Superior temporal gyrus (tissue), 1 donor: ENCODE data around the gene SPTY2D1.
"Not testable (repeated sequence)": the region's sequence is repeated elsewhere in the genome, so short reads cannot be mapped to it uniquely, and the experiment has no call there.

Experiments used
- DNase-seq: peaks from one replicate; pipeline ENCODE4 v3.0.0-alpha.2; 2016; ENCODE audit errors: extremely low spot score

SPTY2D1 gene

DNA sequence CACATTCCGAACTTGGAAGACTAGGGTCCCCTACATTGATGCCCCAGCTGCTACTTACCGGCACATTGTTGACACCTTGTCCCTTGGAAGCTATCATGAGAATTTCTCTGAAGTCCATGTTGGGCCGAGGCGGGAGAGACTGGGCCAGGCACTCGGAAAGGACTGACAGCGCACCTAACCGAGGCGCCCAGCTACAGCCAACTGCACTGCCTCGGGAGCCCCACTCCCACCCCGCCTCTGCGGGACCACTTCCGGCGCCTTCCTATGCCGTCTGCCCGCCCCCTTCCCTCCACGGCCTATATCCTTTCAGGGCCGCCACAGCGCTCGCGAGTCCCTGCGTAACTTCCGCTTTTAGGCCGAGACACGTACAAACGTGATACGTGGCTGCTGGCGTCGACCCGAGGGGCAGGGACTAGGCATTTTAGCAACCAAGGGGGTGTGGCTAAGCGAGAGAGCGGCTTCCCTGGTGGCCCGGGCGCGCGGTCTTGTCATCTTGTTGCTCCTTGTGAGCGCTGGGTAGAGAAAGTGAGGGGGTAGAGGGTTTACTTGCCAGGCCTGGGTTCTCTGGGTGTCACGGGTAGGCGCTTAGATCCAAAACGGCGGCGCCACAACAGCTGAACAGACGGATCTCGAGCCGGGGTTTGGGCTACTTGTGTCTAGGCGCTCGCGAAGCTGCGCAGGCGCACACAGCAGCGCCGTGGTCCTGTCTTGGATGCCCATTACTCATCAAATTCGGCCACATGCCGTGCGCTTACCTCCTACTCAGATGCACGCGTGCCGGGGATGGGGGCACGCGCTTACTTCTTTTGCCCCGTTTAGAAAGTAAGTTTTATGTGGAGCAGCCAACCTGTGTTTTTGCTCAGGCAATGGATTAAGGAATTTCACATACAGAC, at the start of gene SPTY2D1:
Gene SPTY2D1, minus strand, starts transcription at position 203 of the 893 bp plus-strand sequence. Its CDS starts 85 bp downstream, at position 118.
- peak; percentile 99 for DNase-seq

- no peak for DNase-seq
Observed at GRCh38 chr11:18682466-18682865, 48.3 kb upstream of the SPTY2D1 start.

DNA sequence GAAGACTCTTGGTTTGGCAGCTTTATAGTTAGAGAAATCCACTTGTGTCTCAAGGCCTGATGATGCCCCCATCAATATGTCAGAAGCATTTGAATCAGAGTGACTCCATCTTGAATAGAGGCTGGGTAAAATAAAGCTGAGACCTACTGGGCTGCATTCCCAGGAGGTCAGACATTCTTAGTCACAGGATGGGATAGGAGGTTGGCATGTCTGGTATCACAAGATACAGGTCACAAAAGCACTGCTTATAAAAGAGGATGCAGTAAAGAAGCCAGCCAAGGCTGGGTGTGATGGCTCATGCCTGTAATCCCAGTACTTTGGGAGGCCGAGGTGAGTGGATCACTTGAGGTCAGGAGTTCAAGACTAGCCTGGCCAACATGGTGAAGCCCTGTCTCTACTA, 47.8 kb upstream of the SPTY2D1 start:
- not testable (repeated sequence) for DNase-seq

DNA sequence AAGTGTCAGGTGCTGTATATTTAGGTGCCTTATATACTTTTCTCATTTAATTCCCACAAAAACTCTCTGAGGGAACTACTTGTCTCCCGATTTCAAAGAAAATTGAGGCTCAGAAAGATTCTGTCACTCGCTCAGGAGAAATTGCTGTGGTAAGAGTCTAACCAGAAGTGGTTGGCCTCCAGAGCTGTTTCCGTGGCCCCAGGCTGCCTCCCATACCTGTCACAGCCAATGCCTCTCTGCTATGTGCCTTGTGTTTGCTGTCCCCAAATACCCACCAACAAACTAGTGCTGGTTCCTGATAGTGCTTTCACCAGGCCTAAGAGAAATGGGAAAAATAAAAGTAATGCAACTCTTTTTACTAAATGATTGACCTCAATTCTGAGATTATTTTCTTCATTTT, 43.4 kb upstream of the SPTY2D1 start:
- no peak for DNase-seq

DNA sequence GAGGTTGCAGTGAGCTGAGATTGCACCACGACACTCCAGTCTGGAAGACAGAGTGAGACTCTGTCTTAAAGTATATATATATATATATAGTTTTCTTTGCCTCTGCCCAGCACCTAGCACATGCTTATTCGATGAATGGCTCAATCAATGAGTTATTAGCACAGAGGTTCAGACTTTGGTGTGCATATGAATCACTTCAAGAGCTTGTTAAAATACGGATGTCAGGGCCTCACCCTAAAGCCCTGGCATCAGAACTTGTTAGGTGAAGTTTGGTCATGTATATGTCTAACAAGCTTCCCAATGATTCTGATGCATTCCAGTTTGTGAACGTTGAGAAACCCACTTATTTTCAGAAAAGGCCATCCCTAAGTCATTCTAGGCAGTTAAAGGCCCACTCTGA, 42.7 kb upstream of the SPTY2D1 start:
- DNase-seq, result no peak

GRCh38 chr11:18672209-18672608, 38.1 kb upstream of the SPTY2D1 start:
- not testable (repeated sequence) for DNase-seq

DNA sequence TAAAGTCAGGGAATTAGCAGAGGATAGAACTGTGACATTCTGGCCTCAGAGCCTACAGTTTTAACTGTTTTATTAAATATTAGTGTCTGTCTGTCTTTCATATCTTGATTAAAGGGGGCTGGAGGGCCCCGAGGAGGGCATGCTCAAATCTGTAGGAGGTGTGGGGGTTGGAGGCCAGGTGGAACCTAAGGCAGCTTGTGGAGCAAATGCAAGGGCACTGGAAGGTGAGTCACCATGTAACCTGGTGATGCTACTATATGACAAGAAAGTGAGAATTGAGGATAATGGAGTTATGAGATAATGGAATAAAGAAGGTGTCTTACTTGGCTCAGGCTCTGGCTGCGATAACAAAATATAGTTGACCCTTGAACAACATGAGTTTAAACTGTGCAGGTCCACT, 37.1 kb upstream of the SPTY2D1 start:
- DNase-seq, result no peak

DNA sequence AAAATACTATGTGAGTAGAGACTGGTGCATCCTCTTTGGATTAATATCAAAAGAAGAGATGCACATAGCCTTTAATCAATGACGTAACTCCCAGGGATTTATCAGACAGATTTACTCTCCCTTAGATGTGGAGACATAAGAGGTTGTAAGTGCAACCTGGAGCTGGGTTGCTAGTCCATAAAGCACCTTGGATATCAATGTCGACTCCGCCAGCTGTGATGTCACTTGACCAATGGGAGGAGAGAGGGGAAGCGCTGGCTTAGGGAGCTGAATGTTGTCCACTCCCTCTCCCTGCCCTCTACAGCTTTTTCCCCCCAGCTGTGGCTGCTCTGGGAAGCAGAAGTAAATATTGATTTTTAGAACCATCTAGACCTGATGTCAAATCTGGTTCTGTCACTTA, 35.6 kb upstream of the SPTY2D1 start:
- no peak for DNase-seq

- no peak for DNase-seq
Observed at GRCh38 chr11:18669219-18669596, 35.1 kb upstream of the SPTY2D1 start.

- no peak for DNase-seq
Observed at GRCh38 chr11:18668131-18668530, 34.0 kb upstream of the SPTY2D1 start.

GRCh38 chr11:18665353-18665872, 31.3 kb upstream of the SPTY2D1 start:
- not testable (repeated sequence) for DNase-seq

DNA sequence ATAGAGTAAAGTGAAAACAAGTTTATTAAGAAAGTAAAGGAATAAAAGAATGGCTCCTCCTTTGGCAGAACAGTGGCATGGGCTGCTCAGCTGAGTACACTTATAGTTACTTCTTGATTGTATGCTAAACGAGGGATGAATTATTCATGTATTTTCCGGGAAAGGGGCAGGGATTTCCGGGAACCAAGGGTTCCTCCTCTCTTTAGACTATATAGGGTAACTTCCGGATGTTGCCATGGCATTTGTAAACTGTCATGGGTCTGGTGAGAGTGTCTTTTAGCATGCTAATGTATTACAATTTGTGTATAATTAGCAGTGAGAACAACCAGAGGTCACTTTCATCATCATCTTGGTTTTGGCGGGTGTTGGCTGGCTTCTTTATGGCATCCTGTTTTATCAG, 23.5 kb upstream of the SPTY2D1 start:
- no peak for DNase-seq

DNA sequence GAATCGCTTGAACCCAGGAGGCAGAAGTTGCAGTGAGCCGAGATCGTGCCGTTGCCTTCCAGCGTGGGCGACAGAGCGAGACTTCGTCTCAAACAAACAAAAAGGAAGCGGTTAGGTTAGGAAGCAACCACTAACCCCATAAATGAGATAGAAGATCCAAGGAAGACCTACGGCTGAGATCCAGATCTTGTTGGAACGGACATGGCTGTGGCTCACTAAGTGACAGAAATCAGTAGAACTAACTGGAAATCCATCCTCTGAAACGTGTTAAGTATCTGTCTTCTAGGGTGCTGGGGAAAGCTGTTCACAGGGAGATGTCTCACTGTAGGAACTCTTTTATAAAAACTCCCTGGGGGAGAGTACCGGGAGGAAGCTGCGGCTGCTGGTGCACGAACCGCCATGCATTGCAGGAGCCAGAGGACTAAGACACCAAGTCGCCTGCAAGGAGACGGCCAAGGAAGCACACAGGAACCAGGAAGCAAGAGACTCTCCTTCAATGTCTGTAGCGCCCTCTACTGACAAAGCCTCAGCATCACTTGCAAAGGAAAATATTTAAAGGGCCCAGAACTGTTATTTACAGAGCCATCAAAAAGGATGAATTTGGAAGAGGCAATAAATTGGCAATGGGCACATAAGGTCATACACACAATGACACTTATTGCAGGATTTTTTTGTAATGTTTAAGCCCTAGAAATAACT, 16.9 kb upstream of the SPTY2D1 start:
- DNase-seq, result no peak

DNA sequence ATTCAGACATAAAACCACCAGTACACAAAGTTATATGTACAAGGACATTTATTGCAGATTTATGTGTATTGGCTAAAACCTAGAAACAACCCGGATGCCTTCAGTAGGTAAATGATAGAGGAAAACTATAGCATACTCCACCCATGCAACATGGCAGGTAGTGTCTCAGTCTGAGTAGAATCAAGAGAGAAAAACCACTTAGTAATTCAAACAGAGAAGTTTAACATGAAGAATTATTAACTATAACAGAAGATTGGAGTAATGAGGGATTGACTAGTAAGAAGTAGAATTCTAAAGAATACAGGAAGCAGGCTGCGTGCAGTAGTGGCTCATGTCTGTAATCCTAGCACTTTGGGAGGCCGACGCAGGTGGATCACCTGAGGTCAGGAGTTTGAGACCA, 16.2 kb upstream of the SPTY2D1 start:
- no peak for DNase-seq

GRCh38 chr11:18643034-18643433, 8.9 kb upstream of the SPTY2D1 start:
- DNase-seq, result not testable (repeated sequence)

DNA sequence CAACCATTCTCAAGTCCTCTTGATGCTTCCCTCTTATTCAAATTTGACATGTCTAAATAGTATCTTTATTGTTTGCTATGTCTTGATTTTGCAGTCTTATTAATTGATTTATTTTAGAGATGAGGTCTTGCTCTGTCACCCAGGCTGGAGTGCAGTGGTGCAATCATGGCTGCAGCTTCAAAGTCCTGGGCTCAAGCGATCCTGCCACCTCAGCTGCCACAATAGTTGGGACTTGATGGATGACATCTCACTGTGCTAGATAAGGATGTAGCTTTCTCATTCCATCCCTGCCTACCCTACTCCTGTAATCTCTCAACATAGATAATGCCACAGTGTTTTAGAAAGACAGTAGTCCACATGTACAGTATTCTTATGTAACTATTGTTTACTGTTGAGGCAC, 7.5 kb upstream of the SPTY2D1 start:
- DNase-seq, result no peak

- DNase-seq, result no peak
Observed at GRCh38 chr11:18633256-18634139, 644 bp downstream of the SPTY2D1 start.

- no peak for DNase-seq
Observed at GRCh38 chr11:18632841-18633240, 1.3 kb downstream of the SPTY2D1 start.

- no peak for DNase-seq
Observed at GRCh38 chr11:18624161-18624560, 10.0 kb downstream of the SPTY2D1 start.

- DNase-seq, result no peak
Observed at GRCh38 chr11:18623707-18624106, 10.4 kb downstream of the SPTY2D1 start.

GRCh38 chr11:18618342-18619025, 15.7 kb downstream of the SPTY2D1 start:
- peak; percentile 63 for DNase-seq
